NB4 (cell line): ENCODE measurements around the gene SYCN.

Source experiments
- DNase-seq: peaks from one replicate; pipeline ENCODE4 v3.0.0; 2010; ENCODE audit warnings: low read depth
- H3K4me3 ChIP-seq: one replicate; pipeline ENCODE4 v1.5.1; 2011; ENCODE audit warnings: mild to moderate bottlenecking, low read depth, low read length, moderate library complexity
- CTCF ChIP-seq: IDR thresholded peaks from one replicate; pipeline ENCODE4 v1.5.1; 2012; ENCODE audit warnings: low read depth, low read length
- MAX ChIP-seq: IDR thresholded peaks from 2 replicates; pipeline ENCODE4 v1.6.1; 2011; ENCODE audit warnings: low read depth, low read length
- MYC ChIP-seq: IDR thresholded peaks from 2 replicates; pipeline ENCODE4 v1.6.1; 2011; ENCODE audit warnings: low read depth, low read length
- POLR2A ChIP-seq: IDR thresholded peaks from 2 replicates; pipeline ENCODE4 v1.6.1; 2011; ENCODE audit warnings: mild to moderate bottlenecking; ENCODE audit not compliant: insufficient read length; ENCODE audit errors: extremely low read depth

Gene SYCN

GRCh38 chr19:39203372-39204341, at the start of gene SYCN:
TSS of gene SYCN (minus strand) at chr19:39204263. CDS start at chr19:39204254, 9 bp downstream.
- DNase-seq: no peak
- no peak within 1 kb of the TSS for H3K4me3 ChIP-seq
- no peak for TF ChIP-seq MAX
- no peak for TF ChIP-seq MYC
- TF ChIP-seq CTCF: no peak
- TF ChIP-seq POLR2A: no peak

GRCh38 chr19:39253374-39254149, 49.5 kb upstream of the SYCN start:
- H3K4me3 ChIP-seq: no peak overlapping the region
- TF ChIP-seq MYC (no peak), POLR2A (no peak), MAX (no peak), CTCF (no peak)
- DNase-seq: no peak

GRCh38 chr19:39252458-39252857, 48.4 kb upstream of the SYCN start:
- TF ChIP-seq CTCF (no peak), MAX (no peak), POLR2A (no peak), MYC (no peak)
- no peak for DNase-seq
- H3K4me3 ChIP-seq: no peak overlapping the region

DNA sequence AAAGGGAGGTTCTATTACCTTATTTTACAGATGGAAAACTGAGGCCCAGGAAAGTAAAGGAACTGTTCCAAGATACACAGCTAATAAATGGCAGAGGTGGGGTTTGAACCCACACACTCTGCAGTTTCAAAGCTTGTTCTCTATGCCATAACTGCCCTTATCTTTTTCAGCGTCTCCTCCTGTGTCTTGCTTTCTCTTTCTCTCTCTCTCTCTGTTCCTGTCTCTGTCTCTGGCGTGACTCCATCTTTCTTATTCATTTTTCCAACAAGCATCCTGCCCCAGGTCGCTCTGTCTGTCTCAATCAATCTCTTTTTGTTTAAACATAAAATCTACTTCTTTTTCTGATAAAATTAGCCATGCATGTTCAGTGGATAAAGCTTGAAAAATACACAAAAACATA, 47.8 kb upstream of the SYCN start:
- H3K4me3 ChIP-seq: no peak overlapping the region
- TF ChIP-seq MAX (no peak), CTCF (no peak), MYC (no peak), POLR2A (no peak)
- DNase-seq: no peak

DNA sequence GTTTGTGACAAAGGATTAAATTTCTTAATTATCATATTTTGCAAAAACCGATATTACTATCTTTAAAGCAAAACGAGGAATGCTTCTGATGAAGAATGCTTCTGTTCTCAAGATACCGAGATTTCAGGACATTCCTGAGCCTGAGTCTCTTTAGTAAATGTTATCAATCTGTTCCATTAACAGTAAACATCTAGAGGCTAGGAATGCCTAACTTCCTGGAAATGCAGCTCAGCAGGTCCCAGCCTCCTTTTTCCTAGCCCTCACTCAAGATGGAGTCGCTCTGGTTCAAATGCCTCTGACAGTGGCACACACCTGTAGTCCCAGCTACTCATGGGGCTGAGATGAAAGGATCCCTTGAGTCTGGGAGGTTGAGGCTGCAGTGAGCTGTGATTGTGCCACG, 47.0 kb upstream of the SYCN start:
- H3K4me3 ChIP-seq: no peak overlapping the region
- DNase-seq: no peak
- no peak for TF ChIP-seq POLR2A
- no peak for TF ChIP-seq MYC
- TF ChIP-seq CTCF: no peak
- TF ChIP-seq MAX: no peak
